OCI-LY7 (cell line): ENCODE results near the gene FAM171A1.

ENCODE experiments used
- EZH2phosphoT487 ChIP-seq: fragments of 200-600 bp; sonication (generic); IDR thresholded peaks from 2 replicates; pipeline ENCODE4 v1.6.1; 2018; ENCODE audit warnings: low read depth, borderline replicate concordance, mild to moderate bottlenecking, mixed run types, antibody characterized with exemption, low read length, moderate library complexity, mixed read lengths
- TF ChIP-seq, protein P1 (sequence below): fragments of 200-600 bp; sonication (generic); conservative IDR thresholded peaks from 2 replicates; pipeline ENCODE4 v1.5.1; 2014; ENCODE audit warnings: mild to moderate bottlenecking, antibody characterized with exemption, low read length, moderate library complexity, mixed read lengths

DNA sequence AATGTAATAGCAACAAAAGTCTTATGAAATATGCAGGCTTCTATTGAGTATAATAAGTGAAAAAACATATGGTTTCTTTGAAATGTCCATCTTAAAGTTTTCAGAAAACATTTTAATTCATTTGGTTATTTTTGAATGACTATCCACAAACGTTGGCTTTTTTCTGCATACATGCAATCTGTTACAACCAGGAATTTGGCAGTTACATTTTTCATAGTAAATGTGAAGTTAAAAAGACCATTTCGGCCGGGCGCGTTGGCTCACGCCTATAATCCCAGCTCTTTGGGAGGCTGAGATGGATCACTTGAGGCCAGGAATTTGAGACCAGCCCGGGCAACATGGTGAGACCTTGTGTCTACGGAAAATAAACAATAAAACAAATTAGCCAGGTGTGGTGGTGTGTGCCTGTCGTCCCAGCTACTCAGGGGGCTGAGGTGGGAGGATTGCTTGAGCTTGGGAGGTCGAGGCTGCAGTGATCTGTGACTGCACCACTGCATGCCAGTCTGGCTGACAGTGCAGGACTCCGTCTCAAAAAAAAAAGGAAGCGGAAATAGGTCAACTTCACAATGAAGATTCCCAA, 128.7 kb downstream of the FAM171A1 start:
- TF ChIP-seq, protein P1, sequence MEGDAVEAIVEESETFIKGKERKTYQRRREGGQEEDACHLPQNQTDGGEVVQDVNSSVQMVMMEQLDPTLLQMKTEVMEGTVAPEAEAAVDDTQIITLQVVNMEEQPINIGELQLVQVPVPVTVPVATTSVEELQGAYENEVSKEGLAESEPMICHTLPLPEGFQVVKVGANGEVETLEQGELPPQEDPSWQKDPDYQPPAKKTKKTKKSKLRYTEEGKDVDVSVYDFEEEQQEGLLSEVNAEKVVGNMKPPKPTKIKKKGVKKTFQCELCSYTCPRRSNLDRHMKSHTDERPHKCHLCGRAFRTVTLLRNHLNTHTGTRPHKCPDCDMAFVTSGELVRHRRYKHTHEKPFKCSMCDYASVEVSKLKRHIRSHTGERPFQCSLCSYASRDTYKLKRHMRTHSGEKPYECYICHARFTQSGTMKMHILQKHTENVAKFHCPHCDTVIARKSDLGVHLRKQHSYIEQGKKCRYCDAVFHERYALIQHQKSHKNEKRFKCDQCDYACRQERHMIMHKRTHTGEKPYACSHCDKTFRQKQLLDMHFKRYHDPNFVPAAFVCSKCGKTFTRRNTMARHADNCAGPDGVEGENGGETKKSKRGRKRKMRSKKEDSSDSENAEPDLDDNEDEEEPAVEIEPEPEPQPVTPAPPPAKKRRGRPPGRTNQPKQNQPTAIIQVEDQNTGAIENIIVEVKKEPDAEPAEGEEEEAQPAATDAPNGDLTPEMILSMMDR = no peak
- no peak for TF ChIP-seq EZH2phosphoT487
